ENCODE results near the gene PAM.

DNA sequence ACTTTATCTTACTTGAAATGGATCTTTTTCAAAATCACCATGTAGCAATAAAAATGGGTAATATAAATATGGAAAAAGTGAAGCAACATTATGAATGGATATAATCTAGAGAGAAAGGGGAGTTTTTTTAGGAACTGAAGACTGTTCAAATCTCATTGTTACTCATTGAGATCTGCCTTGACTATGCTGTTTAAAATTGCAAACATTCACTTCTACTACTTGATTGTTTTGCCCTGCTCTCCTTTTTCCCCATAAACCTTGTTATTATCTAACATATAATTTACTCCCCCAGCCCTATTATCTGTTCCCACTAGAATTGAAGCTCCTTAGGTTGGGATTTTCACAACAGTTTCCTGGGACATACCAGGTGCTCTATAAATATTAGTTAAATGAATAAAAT, 22.0 kb downstream of the PAM start:
- TF ChIP-seq, protein P1, sequence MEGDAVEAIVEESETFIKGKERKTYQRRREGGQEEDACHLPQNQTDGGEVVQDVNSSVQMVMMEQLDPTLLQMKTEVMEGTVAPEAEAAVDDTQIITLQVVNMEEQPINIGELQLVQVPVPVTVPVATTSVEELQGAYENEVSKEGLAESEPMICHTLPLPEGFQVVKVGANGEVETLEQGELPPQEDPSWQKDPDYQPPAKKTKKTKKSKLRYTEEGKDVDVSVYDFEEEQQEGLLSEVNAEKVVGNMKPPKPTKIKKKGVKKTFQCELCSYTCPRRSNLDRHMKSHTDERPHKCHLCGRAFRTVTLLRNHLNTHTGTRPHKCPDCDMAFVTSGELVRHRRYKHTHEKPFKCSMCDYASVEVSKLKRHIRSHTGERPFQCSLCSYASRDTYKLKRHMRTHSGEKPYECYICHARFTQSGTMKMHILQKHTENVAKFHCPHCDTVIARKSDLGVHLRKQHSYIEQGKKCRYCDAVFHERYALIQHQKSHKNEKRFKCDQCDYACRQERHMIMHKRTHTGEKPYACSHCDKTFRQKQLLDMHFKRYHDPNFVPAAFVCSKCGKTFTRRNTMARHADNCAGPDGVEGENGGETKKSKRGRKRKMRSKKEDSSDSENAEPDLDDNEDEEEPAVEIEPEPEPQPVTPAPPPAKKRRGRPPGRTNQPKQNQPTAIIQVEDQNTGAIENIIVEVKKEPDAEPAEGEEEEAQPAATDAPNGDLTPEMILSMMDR (IDR thresholded peaks at IDR 0.05; ENCODE audit: low read length) = no peak
- TF ChIP-seq EZH2 (optimal IDR thresholded peaks at IDR 0.05; ENCODE audit: low read depth, low read length) (no peak), EZH2phosphoT487 (IDR thresholded peaks at IDR 0.05; ENCODE audit: low read length) (no peak)

Data from MM.1S (cell line).